ENCODE measurements around the gene DPYD.

- TF ChIP-seq CTCF (conservative IDR thresholded peaks at IDR 0.05; ENCODE audit: low read length): no peak
- no peak for TF ChIP-seq EZH2phosphoT487 (IDR thresholded peaks at IDR 0.05; ENCODE audit: borderline replicate concordance)
Observed at GRCh38 chr1:97920832-97921571, at the start of gene DPYD.

All from Loucy (cell line).